PC-9 (cell line): ENCODE measurements around the gene FBXL15. TPM values are rescaled to one million over a fixed set of nuclear protein-coding genes. Genes with fewer than 3 reads are reported as not detected.
"Not testable (repeated sequence)": the region's sequence is repeated elsewhere in the genome, so short reads cannot be mapped to it uniquely, and the experiment has no call there.

Source experiments
- BruUV-seq: library from RNA; stranded (reverse); fragments of 400-500 nt; replicated peaks from 2 replicates; lab custom pipeline; 2021; lab: Mats Ljungman, UMichigan
- CTCF ChIA-PET: fragments of 300-600 bp; sonication (Branson Sonifier 250); formaldehyde crosslinking; loops from one replicate; lab custom pipeline; 2022; ENCODE audit warnings: antibody characterized with exemption; lab: Charles Lee
- POLR2A ChIA-PET: fragments of 300-600 bp; sonication (Branson Sonifier 250); formaldehyde crosslinking; loops from one replicate; lab custom pipeline; 2022; ENCODE audit warnings: antibody characterized with exemption; ENCODE audit not compliant: unreplicated experiment; lab: Charles Lee
- DNase-seq, 2 experiments: peaks; one replicate each; pipeline versions ENCODE4 v3.0.0 to v3.0.0-alpha.2; 2015 to 2022; ENCODE audit warnings: mixed read lengths in 1 of 2
- H2AFZ ChIP-seq: fragments of 200-600 bp; sonication (generic); 2 replicates; pipeline ENCODE4 v1.8.1; 2017; ENCODE audit warnings: antibody characterized with exemption
- H3F3A ChIP-seq: fragments of 200-600 bp; sonication (generic); 2 replicates; pipeline ENCODE4 v1.8.1; 2017; ENCODE audit warnings: antibody characterized with exemption, mild to moderate bottlenecking, low read depth; ENCODE audit not compliant: insufficient read depth
- H3K27ac ChIP-seq: fragments of 200-600 bp; sonication (generic); 2 replicates; pipeline ENCODE4 v1.6.1; 2016; ENCODE audit warnings: mixed run types
- H3K27me3 ChIP-seq: fragments of 200-600 bp; sonication (generic); 2 replicates; pipeline ENCODE4 v1.6.1; 2016; ENCODE audit warnings: low read depth, mixed run types; ENCODE audit not compliant: insufficient read depth
- H3K36me3 ChIP-seq: fragments of 200-600 bp; sonication (generic); 2 replicates; pipeline ENCODE4 v1.6.1; 2016; ENCODE audit warnings: low read depth, mixed run types
- H3K4me1 ChIP-seq: fragments of 200-600 bp; sonication (generic); replicated peaks from 2 replicates; pipeline ENCODE4 v1.6.1; 2016; ENCODE audit warnings: mixed run types; ENCODE audit not compliant: insufficient read depth
- H3K4me2 ChIP-seq: fragments of 200-600 bp; sonication (generic); 2 replicates; pipeline ENCODE4 v1.6.1; 2017; ENCODE audit warnings: mixed run types
- H3K4me3 ChIP-seq: fragments of 200-600 bp; sonication (generic); 2 replicates; pipeline ENCODE4 v1.6.1; 2016; ENCODE audit warnings: mixed run types
- H3K79me2 ChIP-seq: fragments of 200-600 bp; sonication (generic); 2 replicates; pipeline ENCODE4 v1.6.1; 2017; ENCODE audit warnings: low read depth, mixed run types
- H3K9me2 ChIP-seq: fragments of 200-600 bp; sonication (generic); 2 replicates; pipeline ENCODE4 v1.8.1; 2017; ENCODE audit warnings: mild to moderate bottlenecking; ENCODE audit not compliant: insufficient read depth
- H3K9me3 ChIP-seq: fragments of 200-600 bp; sonication (generic); 2 replicates; pipeline ENCODE4 v1.8.1; 2016; ENCODE audit warnings: low read depth; ENCODE audit not compliant: insufficient read depth
- H4K20me1 ChIP-seq: fragments of 200-600 bp; sonication (generic); 2 replicates; pipeline ENCODE4 v1.8.1; 2017; ENCODE audit not compliant: insufficient read depth
- CTCF ChIP-seq: fragments of 200-600 bp; sonication (generic); conservative IDR thresholded peaks from 2 replicates; pipeline ENCODE4 v1.6.1; 2017; ENCODE audit warnings: mixed run types, antibody characterized with exemption, mild to moderate bottlenecking, moderate library complexity
- EZH2 ChIP-seq: fragments of 200-600 bp; sonication (generic); IDR thresholded peaks from 2 replicates; pipeline ENCODE4 v1.8.0; 2017; ENCODE audit warnings: antibody characterized with exemption, low read depth
- intact Hi-C: fragments of 100-400 bp; cut with micrococcal nuclease; formaldehyde crosslinking; loops from one replicate; pipeline ENCODE4 v1.10.0; 2022; ENCODE audit not compliant: unreplicated experiment
- total RNA-seq: library from RNA; stranded (reverse); gene quantifications from 2 replicates; pipeline ENCODE4 v1.2.3, GENCODE V29; 2021

The FBXL15 gene
- total RNA-seq, 1 experiment from 2014 or later, result 6.2 TPM

- Histone ChIP-seq H3K79me2 (peaks cover 20% of the 10 kb centered on the region), H4K20me1 (no peaks in the 10 kb centered on the region), H3K9me3 (no peaks in the 10 kb centered on the region), H3K4me3 (peak within 1 kb of the TSS; percentile 77), H3K27me3 (no peaks in the 10 kb centered on the region), H3K36me3 (no peaks in the 10 kb centered on the region), H3K4me2 (peak within 1 kb of the TSS; percentile 78), H3K4me1 (peaks cover 17% of the 10 kb centered on the region), H3K27ac (no peak within 1 kb of the TSS), H3F3A (peaks cover 7% of the 10 kb centered on the region; the same call in 1 of the 2 replicates), H2AFZ (peak within 1 kb of the TSS; percentile 75), H3K9me2 (no peaks in the 10 kb centered on the region)
- ChIA-PET POLR2A (interaction anchor here (0.5 to 0.6 kb wide), 2 partner anchors 10 to 31 kb away, joined by 3 to 10 read pairs; partner anchors contain the start of gene FBXL15), CTCF (no interaction called here)
- BruUV-seq, result no TSS peak
- intact Hi-C loops, result no loop called here
- no peak for TF ChIP-seq CTCF
- no peak for TF ChIP-seq EZH2
- DNase-seq, result peak; percentile 13 to 42
These were observed 30.7 kb downstream of the FBXL15 start, which contains the start of gene C10orf95 for GRCh38 chr10:102451105-102451969. Gene C10orf95 (minus strand): TSS chr10:102451543. CDS start chr10:102451093, 450 bp downstream.

- Histone ChIP-seq H3K4me2 (0 out of 2 replicates have a peak overlapping the region, but pooled peaks have one; percentile 7), H3K9me3 (no peaks in the 10 kb centered on the region), H3K79me2 (peaks cover 20% of the 10 kb centered on the region), H3K36me3 (no peaks in the 10 kb centered on the region), H2AFZ (no peak overlapping the region), H3K4me1 (peaks cover 17% of the 10 kb centered on the region), H3K4me3 (no peak overlapping the region), H3K27ac (no peak overlapping the region), H3K9me2 (no peaks in the 10 kb centered on the region), H4K20me1 (no peaks in the 10 kb centered on the region), H3F3A (peaks cover 7% of the 10 kb centered on the region; the same call in 1 of the 2 replicates), H3K27me3 (no peaks in the 10 kb centered on the region)
- no TSS peak for BruUV-seq
- no peak for TF ChIP-seq EZH2
- peak; percentile 8 to 43 for DNase-seq
- CTCF ChIA-PET, result interaction anchor here (0.7 kb wide), 2 partner anchors 57 to 219 kb away, joined by 12 read pairs; partner anchors contain the start of gene NFKB2
- POLR2A ChIA-PET, result interaction anchor here (0.6 kb wide), 1 partner anchor 264 kb away, joined by 4 read pairs; no protein-coding TSS in a partner anchor
- intact Hi-C loops, result no loop called here
These were observed 32.2 kb downstream of the FBXL15 start for GRCh38 chr10:102452672-102453340.

GRCh38 chr10:102453502-102453901 is 32.9 kb downstream of the FBXL15 start:
- Histone ChIP-seq H3K27me3 (no peaks in the 10 kb centered on the region), H3K36me3 (no peaks in the 10 kb centered on the region), H3K4me3 (no peak overlapping the region), H4K20me1 (no peaks in the 10 kb centered on the region), H3K4me1 (peaks cover 17% of the 10 kb centered on the region), H3K9me3 (no peaks in the 10 kb centered on the region), H3K4me2 (no peak overlapping the region), H3K79me2 (peaks cover 20% of the 10 kb centered on the region), H2AFZ (no peak overlapping the region), H3K9me2 (no peaks in the 10 kb centered on the region), H3F3A (peaks cover 7% of the 10 kb centered on the region; the same call in 1 of the 2 replicates), H3K27ac (no peak overlapping the region)
- no peak for TF ChIP-seq CTCF
- no peak for TF ChIP-seq EZH2
- BruUV-seq, result no TSS peak
- intact Hi-C loops, result no loop called here
- CTCF ChIA-PET, result interaction anchor here (0.7 kb wide), 1 partner anchor 219 kb away, joined by 12 read pairs; no protein-coding TSS in a partner anchor
- no peak for DNase-seq
- POLR2A ChIA-PET, result interaction anchor here (0.6 kb wide), 1 partner anchor 265 kb away, joined by 4 read pairs; no protein-coding TSS in a partner anchor

- BruUV-seq, H3K27ac ChIP-seq: not testable (repeated sequence)
- peaks cover 13% of the 10 kb centered on the region for H3K4me1 ChIP-seq
These were observed 34.2 kb downstream of the FBXL15 start for GRCh38 chr10:102454662-102455487.

More at GRCh38 chr10:102454662-102455487, 34.2 kb downstream of the FBXL15 start:
- H2AFZ ChIP-seq, H3K9me3 ChIP-seq, H3K36me3 ChIP-seq, H4K20me1 ChIP-seq, DNase-seq, H3F3A ChIP-seq, H3K27me3 ChIP-seq, CTCF ChIA-PET, POLR2A ChIA-PET, intact Hi-C loops, H3K9me2 ChIP-seq, H3K4me2 ChIP-seq, H3K4me3 ChIP-seq: not testable (repeated sequence)
- H3K79me2 ChIP-seq, result peaks cover 20% of the 10 kb centered on the region
